ENCODE measurements around the gene SLC22A23.

- TF ChIP-seq POLR2AphosphoS5 (IDR thresholded peaks at IDR 0.05) (no peak), POLR2A (IDR thresholded peaks at IDR 0.05) (no peak), EP300 (IDR thresholded peaks at IDR 0.05) (no peak)
Observed at GRCh38 chr6:3453413-3454272, 3.2 kb downstream of the SLC22A23 start.

Measured in gastroesophageal sphincter (tissue), 2 donors.